Activated CD4-positive, alpha-beta T cell treated with anti-CD3 and anti-CD28 coated beads, Interleukin-2, Interleukin-6, amounts not matched to agents 100 ng/mL and 50 ng/mL, durations not matched to agents 16 hours and 8 hours (primary cell): Measurements from ENCODE around the gene BLMH.
"Not testable (repeated sequence)": the region's sequence is repeated elsewhere in the genome, so short reads cannot be mapped to it uniquely, and the experiment has no call there.

Experiments
- DNase-seq: peaks from one replicate; pipeline ENCODE4 v3.0.0-alpha.2; 2020

BLMH gene

DNA sequence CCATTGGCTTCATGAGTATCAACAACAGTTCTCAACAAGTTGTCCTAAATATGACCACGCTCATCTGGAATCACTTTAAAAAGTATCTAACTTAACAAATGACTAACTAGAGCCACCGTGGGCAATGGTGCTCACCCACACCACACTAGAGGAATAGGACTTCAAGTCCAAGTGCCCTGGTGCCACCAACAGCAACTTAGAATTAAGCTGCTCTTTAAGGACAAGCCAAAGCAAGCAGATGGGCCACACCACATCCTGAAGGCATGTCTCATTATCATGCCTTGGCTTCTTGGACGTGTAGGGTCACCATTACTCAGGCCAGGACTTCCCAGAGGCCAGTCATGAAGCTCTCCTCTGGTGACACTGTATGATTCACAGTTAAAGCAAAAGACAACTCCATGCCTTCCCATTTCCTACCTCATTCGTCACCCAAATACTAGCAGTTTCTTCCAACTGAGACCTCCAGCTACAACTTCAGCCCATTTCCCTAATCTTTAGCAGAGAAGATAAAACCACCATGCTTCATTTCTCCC lies 46.8 kb downstream of the BLMH start:
- no peak for DNase-seq

DNA sequence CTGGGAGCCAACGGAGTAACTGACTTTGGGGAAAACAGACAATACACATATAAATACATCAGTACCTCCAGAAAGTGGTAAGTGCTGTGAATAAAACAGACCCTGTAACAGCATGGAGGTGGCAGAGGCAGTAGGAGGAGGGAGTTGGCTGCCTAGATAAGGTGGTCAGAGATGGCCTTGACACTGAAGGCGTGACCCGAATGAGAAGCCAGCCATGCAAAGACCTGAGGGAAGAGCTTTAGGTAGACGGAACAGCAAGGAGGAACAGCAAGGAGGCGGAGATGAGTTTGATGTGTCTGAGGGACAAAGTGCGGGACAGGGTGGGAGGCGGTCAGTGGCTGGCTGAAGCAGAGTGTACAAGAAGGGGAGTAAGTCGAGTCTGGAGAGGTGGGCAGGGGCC lies 48.2 kb downstream of the BLMH start:
- no peak for DNase-seq

DNA sequence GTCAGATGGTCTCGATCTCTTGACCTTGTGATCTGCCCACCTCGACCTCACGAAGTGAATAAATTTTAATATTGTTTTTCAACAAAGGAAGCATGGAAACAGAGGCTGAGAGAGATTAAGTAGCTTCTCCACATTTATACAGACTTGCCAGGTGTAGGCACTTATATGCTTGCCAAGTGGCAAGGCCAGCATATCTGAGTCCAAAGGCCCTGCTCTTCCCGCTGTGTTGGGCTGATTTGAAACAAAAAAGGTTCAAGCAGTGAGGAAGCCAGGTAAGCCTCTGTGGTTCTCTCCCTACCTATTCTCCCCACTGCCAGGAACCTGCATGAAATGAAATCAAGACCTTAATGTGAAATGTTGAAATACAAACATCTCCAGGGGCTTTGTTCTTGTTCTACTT lies 48.7 kb downstream of the BLMH start:
- no peak for DNase-seq

DNA sequence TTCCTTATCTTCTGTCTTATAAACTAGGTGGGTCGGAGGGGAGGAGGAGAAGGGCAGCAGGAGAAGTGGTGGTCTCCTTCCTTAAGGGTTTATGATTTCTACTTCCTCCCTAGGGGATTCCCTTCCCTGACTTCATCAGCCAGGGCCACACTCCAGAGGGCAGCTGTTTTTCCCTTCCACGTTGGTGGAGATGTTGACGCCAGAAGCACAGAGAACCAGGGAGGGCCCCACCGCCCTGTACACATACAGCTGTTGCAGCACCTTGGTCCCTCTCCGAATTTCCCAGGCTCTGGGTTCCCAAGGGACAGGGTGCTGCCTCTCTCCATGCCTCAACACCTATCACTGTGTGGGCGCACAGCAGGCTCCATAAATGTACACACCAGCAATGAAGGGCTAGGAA lies 50.7 kb downstream of the BLMH start:
- DNase-seq = no peak

DNA sequence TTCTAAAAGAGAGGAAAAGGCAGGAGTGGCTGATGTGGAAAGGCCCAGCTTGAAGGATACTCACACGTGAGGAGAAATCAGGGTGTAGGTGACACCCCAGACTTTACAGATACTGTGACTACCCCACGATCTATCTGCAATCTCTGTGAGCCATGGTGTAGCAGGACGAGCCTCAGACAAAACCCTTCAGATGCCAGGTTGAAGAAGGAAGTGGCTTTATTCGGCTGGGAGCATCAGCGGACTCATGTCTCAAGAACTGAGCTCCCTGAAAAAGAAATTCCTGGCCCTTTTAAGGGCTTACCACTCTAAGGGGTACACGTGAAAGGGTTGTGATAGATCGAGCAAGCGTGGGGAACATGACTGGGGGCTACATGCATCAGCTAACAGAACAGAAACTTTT lies 51.6 kb downstream of the BLMH start:
- DNase-seq = no peak

DNA sequence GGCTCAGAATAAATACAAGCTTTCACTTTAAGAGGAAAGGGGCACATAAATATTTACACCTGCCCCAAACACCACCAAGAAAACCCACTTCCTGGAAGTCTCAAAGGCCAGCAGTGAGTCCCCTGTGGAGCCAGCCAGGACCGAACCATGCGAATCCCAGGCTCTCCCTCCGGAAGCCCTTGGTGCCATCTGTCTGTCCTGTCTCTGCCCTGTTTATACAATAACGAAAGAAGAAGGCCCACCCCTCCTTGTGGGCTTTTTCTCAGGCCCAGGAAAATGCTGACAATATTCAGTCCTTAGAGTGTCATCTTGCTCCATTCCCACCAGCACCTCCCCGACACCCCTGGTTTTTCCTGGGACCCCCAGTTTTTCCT lies 52.7 kb downstream of the BLMH start:
- DNase-seq = no peak

DNA sequence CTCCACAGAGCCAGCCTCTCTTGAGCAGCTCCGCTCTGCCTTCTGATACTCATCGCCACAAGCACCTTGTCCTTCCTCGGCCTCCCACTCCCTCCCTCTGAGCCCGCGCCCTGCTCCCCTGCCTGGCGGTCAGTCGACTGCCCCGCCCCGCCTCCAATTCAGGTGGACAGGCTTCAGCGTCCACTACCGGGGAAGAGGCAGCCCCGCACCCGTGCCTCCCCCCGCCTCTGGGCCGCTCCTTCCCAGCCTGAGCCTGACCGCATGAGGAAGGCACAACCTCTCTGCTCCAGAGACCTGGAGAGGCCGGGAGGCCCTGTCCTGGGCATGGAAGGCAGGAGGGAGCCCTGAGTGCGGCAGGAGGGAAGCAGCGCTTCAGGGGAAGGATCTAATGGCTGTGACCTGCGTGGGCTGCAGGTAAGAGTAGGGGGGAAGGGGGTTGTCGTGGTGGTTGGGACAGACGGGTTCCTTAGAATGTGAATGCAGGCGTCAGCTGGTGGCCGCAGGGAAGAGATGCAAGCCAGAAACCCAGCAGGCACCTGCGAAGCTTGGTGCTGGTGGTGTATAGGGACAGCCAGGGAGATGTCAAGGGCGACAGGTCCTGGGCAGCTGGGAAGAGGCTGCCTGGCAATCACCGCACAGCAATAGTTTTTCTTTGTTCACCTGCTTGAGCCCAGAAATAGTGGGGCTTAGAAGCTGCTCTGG lies 53.2 kb downstream of the BLMH start:
- no peak for DNase-seq

DNA sequence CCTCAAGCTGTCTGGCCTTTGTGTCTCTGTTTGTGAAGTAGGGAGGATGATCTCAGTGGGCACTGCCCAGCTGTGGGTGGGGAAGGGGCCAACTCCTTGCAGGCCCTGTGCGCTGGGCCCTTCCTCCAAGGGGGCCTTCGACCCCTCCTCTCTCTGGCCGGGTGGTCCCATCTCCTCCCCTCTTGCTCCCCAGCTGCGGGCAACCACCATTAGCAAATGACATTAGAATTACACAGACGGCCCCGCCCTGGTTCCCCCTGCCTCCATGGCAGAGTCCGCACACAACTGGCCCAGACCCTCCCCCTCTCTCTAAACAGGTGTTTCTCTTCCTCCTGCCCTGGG lies 53.8 kb downstream of the BLMH start:
- no peak for DNase-seq

DNA sequence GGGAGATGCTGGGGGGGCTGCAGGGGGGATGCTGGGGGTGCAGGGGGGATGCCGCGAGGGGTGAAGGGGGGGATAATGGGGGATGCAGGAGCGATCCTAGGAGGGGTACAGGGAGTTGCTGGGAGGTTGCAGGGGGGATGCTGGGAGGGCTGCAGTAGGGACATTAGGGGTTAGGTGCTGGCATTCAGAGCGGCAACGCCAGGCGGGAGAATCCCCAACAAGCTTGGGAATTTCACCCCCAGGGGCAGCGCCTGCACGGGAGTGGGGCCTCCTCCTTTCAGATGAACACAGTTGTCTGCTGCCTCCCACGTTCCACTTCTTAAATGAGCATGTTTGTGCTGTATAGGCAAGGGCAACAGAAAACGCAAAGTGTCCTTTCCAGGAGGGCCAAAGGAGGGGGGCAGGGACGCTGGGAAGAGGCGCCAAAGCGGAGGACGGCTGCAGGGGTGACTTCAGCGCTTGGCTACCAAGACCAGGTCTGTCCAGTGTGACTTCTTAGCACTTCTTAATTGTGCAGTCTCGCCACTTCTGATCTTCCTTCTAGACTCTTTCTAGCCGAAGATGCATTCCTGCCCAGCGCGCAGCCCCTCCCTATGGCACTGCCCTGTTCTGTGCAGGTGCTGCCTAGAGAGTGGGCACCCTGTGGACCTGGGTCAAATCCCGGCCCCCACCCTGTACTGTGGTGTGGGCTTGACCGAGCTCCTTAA lies 54.3 kb downstream of the BLMH start:
- no peak for DNase-seq

DNA sequence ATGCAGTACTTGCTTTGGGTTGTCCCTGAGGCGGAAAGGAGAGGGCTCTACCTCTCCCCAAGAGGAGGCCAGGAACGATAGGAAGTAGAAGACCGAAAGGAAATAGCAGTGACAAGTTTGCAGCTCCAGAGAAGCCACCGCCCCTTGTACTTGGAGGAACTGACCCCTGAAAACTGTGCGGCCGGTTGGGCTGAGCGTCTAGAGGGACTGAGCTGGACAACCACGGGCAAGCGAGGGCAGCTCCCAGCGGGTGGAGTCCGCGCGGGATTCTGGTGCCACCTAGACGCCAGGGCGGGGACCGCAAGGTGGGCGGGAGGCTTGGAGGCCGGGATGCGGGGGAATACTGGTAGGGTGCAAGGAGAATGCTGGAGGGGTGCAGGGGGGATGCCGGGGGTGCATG lies 55.0 kb downstream of the BLMH start:
- DNase-seq = peak; percentile 47

DNA sequence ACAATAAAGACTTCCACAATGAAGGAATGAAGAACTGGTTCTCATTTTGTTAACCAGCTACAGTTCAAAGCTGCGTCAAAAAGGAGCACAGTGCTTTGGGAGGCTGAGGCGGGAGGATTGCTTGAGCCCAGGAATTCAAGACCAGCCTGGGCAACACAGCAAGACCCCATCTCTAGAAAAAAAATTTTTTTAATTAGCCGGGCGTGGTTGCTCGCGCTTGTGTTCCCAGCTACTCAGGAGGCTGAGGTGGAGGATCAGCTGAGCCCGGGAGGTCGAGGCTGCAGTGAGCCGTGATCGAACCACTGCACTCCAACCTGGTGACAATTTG lies 55.5 kb downstream of the BLMH start:
- DNase-seq = no peak

DNA sequence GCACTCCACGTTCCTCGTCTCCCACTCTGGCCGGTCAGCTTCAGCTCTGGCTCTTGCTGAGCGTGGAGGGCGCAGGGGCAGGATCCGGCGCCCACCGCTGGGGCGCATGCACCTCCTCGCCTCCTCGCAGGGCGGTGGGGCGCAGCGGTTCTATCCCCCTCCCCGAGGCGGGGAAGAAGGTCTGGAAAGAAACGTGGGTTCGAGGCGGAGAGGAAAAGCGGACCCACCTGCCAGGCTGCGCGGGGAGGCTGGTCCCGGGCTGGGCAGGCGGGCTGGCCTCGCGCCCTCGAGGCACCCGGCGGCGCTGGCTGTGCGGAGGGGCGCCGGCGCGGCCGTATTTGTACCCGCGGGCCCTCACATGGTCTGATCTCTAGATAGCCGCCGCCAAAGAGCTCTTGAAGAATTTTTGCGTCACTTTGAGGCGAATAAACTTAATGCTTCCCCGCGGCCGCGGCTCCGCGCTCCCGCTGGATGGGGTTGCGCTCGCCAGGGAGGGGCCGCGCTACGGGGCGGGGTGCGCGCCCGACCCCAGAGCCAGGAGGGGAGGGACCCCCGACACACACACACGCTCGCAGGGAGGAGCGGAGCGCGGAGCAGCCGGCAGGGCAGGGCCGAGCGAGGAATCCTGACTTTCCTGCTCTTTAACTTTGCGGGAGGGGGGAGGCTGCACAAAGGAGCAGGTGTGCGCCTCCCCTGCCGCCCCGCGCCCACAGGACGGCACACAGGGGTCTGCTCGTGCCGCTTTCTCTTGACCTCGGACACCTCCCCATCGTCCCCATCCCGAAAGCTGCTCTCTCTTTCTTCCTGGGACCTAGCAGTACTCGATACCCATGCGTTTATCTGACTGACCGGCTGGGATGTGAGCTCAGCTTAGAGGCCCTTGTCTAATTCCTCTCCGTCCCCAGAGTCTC lies 56.1 kb downstream of the BLMH start, which contains the start of gene SLC6A4:
Gene SLC6A4 (minus strand): TSS at position 312 of the 911 bp plus-strand sequence. CDS start 13,739 bp downstream, outside the sequence.
- no peak for DNase-seq

DNA sequence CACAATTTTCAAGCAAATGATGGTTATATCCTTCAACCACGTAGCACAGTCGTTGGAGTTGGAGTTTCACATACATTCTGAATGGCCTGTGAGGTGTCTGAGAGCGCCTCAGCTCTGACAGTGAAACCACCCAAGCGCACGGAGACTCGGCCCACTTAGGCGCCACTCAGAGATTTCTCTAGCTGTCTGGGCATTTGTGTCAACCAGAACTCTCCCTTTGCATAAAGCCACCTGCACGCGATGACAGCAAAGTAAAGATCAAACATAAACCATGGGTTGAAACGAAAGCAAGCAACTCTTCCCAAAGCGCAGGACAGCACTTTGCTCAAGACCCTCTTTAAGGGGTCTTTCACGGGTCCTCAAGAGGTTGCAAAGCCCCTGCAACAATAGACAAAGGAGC lies 56.8 kb downstream of the BLMH start:
- DNase-seq = no peak

DNA sequence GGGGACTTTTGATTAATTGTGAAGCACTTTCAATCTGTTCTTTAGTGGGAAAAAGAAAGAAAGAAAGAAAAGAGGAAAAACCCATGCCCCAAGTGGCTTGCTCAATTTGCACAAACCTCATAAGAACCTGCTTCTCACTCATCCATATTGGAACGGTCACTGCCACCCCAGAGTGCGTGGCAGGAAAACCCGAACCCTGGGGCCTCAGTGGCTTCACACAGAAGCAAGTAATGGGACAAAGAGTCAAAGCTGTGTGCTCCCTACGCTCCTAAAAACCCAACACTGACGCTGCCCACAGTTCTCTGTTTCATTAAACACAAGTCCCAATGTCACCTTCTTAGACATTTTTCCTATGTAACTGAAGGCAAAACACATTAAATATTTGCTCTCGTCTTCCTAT lies 57.4 kb downstream of the BLMH start:
- DNase-seq = no peak

DNA sequence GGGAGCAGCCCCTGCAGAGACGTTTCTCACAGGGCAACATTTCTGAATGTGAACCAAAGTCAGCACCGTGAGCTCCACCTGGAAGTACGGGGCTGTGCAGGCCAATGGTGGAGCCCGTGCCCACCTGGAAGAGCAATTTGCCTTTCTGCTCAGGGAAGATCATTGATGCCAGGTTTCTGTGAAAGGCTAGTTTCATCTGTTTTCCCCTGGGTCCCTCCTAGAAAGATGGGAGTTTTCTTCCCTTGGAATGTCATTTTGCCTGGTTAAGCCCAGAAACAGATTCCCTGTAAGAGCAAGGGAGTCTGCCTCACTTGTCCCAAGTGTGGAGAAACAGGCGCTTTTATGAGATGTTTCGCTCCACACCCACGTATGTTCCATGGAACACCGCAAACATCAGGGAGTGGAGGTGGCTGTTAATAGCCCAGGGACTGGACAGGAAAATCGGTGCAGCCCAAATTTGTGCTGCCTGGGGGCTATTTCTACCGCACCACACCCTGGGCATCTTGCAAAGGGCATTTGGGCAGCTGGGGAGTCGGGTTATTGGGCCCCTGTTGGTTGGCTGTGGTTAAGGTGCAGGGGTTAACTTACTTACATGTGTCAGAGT lies 58.8 kb downstream of the BLMH start:
- no peak for DNase-seq

DNA sequence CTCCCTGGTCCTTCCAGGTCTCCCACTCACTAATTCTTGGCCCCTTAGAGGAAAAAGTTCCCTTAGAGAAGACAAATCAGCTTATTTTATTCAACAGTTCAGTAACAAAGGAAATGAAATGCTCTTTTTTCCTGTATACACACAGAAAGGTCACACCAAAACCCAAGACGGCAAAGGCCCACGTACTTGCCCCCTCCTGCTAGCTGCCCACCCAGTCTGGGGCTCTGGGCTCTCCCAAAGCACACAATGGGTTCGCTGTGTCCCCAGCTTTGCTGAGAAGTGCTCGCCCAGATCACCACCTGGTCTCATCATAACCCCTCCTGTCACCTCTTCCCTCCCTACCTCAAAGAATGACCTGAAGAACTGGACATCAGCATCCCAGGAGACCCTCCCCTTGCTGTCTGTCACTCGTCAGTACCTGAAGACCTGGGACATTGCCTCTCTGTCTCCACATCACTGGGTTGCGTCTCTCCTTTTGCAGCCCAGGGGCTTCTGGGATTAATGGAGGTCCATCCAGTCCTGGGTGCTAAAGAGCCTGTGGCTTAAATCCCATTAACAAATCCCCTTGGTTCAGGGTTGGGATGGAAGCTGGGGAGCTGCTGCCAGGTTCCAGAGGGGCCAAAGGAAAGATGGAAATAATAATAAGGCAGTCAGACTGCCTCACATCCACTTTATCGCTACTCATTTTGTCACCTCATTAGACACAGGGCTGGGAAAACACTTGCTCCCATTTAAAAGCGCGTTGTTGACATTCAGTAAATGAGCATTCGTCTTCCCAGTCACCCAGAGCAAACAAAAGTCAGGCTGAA lies 59.5 kb downstream of the BLMH start:
- DNase-seq = no peak

DNA sequence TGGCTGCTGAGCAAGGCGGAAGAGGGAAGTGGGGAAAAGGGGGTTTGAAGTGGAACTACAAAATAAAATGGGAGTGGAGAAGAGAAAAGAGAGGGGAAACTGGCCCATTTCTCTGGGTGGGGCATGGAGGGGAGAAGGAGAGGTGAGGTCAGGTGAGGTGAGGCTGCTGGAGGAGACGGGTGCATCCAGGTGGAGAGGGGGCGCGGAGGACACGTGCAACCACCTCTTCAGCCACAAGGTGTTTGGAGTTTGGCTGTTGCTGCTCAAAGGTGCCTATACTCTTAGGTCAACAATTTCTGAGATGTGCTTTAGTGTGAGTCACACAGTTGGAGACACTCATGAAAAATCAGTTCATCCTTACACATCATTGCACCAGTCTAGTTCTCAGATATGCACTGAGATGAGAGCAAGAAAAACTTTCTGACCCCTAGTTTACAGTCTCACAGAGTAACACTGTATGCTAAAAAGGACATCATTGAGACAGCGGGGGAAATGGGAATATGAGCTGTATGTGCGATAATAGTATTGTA lies 61.1 kb downstream of the BLMH start:
- no peak for DNase-seq

DNA sequence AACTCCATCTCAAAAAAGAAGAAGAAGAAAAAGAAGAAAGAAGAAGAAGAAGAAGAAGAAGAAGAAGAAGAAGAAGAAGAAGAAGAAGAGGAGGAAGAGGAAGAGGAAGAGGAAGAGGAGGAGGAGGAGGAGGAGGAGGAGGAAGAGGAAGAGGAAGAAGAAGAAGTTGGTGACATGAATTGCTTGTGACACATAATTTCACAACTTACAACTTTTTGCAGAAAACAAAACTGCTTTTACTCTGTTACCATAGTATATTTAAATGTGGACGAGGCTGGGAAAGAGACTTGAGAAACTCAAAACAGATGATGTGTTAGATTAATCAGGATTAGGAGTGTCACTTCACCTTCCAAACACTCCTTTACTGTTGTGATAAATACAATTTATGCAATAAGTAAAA lies 61.7 kb downstream of the BLMH start:
- DNase-seq = not testable (repeated sequence)

DNA sequence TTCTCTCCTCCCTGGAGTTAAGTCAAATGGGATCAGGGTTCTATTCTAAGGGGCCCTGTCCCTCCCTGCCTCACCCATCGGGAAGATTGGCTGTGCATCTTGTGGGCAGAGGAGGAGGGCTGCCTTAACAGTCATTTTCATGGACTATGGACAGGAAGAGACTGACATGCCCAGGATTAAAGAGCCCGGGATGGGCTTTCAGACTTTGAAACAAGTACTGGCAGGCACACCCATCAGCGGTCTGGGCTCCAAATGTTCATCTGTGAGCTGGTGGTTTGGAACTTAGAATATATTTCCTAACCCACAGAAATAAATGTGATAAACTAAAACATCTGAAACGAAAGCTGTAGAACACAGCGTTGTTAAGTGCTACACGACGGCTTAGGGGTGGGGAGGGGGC lies 62.7 kb downstream of the BLMH start:
- no peak for DNase-seq

DNA sequence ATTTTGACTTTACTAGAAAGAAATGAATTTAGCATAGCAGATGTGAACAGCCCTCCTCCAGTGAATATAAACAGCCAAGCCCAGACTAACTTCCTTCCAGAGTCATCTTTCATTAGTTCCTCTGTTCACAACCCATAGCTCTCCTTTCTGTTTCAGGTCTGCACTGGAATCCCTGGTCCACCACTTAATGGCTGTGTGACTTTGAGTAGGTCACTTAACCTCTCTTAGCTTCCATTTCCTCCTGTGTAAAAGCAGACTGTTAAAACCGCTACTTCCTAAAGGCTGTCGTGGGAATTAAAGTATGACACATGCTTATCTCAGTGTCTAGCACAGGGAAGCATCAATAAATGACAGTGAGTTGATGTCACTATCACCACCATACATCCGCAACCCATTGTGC lies 63.7 kb downstream of the BLMH start:
- DNase-seq = no peak

DNA sequence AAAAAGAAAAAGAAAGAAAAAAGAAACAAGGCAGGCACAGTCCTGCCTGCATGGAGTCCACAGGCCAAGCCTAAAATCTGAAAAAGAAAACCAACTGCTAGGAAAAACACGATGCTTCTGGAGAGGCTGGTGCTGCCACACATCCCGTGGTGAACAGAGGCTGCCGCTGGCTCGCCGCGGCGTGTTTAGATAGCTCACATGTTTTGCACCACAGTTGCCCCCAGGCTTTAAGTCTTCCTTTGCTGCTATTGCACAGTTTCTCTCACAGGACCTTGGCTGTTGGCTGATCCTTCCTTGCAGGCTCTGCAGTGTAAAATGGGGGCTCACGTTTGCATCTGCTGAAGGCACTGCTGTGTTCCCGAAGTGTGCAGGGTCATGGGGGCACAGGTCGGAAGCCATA lies 64.9 kb downstream of the BLMH start:
- no peak for DNase-seq

DNA sequence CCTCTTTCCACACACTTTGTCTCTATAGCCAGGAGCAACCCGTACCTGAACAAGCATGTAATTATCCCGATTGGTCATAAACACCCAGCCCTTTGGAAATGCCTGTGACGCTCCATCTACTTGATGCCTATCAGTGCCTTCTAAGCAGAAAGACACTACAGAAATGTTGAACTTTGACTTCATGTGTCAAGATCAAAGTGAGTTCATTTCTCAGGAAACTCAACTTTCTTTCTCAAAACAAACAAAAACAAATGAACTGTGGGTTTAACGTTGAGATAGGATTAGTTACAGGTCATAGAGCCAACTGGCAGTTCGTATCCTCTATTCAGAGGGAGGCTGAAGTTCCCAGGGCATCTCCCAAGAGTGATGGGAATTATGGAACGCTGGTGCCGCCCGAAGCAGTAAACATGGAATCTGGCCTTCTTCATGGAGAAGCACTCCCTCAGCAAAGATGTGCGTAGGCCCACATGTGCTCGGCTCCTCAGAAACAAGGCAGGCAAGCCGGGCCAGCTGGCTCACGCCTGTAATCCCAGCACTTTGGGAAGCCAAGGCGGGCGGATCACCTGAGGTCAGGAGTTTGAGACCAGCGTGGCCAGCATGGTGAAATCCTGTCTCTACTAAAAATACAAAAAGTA lies 65.7 kb downstream of the BLMH start:
- DNase-seq = no peak
